HEK293 (cell line): ENCODE measurements around the gene GPHA2.

Experiments
- MEIS1 ChIP-seq: sonication (generic); formaldehyde crosslinking; IDR thresholded peaks from 2 replicates; pipeline ENCODE4 v1.8.1; 2022; ENCODE audit warnings: missing genetic modification reagents, mild to moderate bottlenecking, borderline replicate concordance
- ZNF157 ChIP-seq: fragments of 450-650 bp; formaldehyde crosslinking; IDR thresholded peaks from 2 replicates; pipeline ENCODE4 v1.5.1; 2016; ENCODE audit warnings: missing biosample characterization, missing genetic modification characterization
- ZNF24 ChIP-seq: fragments of 450-650 bp; formaldehyde crosslinking; IDR thresholded peaks from 2 replicates; pipeline ENCODE4 v1.5.1; 2016; ENCODE audit warnings: missing biosample characterization, missing genetic modification characterization
- ZNF292 ChIP-seq: fragments of 450-650 bp; formaldehyde crosslinking; IDR thresholded peaks from 2 replicates; pipeline ENCODE4 v1.5.1; 2016; ENCODE audit warnings: low read depth, missing biosample characterization, missing genetic modification characterization, borderline replicate concordance
- ZNF777 ChIP-seq: fragments of 450-650 bp; formaldehyde crosslinking; IDR thresholded peaks from 2 replicates; pipeline ENCODE4 v1.5.1; 2017; ENCODE audit warnings: missing biosample characterization, missing genetic modification characterization, borderline replicate concordance
- TF ChIP-seq, protein P1 (sequence below): fragments of 450-650 bp; formaldehyde crosslinking; IDR thresholded peaks from 2 replicates; pipeline ENCODE4 v1.5.1; 2016; ENCODE audit warnings: missing biosample characterization, missing genetic modification characterization

DNA sequence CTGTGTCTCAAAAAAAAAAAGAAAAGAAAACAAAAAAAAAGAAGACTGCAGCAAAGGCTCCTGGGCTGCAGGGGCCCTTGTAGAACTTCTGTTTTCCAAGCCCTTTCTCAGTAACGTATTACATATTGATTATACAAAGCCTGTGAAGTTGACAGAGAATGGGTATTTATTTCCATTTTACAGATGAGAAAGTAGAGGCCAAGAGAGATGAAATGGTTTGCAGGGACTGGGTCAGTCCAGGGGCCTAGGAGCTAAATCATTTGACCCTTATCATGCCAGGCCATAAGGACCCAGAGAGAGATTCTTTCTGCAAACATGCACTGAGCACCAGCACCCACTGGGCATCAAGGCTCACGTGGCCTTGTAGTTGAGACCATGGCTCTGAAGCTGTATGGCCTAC lies 6.7 kb downstream of the GPHA2 start:
- TF ChIP-seq, protein P1, sequence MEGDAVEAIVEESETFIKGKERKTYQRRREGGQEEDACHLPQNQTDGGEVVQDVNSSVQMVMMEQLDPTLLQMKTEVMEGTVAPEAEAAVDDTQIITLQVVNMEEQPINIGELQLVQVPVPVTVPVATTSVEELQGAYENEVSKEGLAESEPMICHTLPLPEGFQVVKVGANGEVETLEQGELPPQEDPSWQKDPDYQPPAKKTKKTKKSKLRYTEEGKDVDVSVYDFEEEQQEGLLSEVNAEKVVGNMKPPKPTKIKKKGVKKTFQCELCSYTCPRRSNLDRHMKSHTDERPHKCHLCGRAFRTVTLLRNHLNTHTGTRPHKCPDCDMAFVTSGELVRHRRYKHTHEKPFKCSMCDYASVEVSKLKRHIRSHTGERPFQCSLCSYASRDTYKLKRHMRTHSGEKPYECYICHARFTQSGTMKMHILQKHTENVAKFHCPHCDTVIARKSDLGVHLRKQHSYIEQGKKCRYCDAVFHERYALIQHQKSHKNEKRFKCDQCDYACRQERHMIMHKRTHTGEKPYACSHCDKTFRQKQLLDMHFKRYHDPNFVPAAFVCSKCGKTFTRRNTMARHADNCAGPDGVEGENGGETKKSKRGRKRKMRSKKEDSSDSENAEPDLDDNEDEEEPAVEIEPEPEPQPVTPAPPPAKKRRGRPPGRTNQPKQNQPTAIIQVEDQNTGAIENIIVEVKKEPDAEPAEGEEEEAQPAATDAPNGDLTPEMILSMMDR = no peak
- TF ChIP-seq ZNF777 (tag by site-specific recombination) = no peak
- TF ChIP-seq ZNF24 (tag by site-specific recombination) = no peak
- TF ChIP-seq ZNF292 (tag by site-specific recombination) = no peak
- TF ChIP-seq ZNF157 = no peak
- no peak for TF ChIP-seq MEIS1 (CRISPR knock-in tag)
